GM19043 (cell line): Measurements from ENCODE around the gene HDAC3.

Source experiments
- ATAC-seq: cut with Tn5 transposase; IDR thresholded peaks from one replicate; pipeline ENCODE4 v1.9.1; 2021; ENCODE audit warnings: low read depth; ENCODE audit not compliant: unreplicated experiment

The HDAC3 gene

DNA sequence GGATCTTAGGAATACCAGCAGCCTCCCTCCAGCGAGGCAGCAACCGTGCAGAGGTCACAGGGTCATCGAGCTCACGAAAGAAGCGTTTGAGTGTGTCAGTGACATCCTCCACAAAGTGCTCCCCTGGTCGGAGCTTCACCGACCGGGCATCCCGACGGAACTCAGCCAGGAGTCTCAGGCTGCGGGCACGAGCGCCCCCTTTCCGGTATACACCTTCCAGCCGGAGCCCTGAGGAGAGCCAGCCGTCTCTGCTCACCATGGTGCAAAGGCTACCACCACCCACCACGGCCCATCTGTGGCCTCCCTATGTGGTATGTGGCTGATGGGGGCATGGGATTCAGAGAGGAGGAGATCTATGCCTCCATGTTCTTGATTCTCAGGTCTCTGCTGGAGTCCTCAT lies 25.4 kb upstream of the HDAC3 start:
- ATAC-seq, result no peak

DNA sequence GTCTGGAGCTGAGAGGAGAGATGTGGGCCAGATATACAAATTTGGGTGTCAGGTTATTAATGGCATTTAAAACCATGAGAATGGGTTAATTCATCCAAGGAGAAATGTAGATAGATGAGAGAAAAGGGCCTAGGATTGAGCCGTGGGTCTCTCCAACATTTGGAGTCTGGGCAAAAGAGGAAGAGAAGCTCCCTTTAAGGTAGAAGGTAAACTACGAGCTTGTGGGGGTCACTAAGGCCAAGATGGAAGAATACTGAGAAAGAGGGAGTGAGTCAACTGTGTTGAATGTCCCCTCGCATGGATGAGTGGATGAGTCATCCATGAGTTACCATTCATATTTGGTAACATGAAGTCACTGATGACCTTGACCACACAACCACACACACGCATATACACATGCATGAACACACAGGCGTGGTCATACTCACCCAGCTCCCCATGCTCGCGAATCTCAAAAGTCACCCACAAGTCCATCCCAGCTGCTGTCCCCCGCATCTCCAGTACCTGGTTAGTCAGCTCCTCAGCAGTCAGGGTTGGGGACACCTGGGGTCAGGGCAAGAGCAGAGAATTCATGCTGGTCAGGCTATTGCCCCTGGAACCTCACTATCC lies 21.4 kb upstream of the HDAC3 start:
- ATAC-seq, result no peak

DNA sequence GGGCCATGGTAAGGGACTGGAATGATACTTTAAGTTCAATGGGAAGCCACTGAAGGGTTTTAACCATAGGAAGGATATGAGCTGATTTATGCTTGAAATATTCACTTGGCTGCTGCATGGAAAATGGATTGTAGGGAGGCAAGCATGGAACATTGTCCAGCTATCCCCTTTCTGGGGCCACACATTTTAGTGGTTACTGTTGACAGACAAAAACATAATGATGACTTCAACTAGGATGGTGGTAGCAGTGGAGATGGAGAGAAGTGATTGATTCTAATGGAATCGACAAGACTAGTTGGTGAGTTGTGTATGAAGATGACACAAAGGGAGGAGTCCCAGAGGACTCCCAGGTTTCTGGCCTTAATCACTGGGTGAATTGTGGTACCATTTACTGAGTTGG lies 20.8 kb upstream of the HDAC3 start:
- no peak for ATAC-seq

DNA sequence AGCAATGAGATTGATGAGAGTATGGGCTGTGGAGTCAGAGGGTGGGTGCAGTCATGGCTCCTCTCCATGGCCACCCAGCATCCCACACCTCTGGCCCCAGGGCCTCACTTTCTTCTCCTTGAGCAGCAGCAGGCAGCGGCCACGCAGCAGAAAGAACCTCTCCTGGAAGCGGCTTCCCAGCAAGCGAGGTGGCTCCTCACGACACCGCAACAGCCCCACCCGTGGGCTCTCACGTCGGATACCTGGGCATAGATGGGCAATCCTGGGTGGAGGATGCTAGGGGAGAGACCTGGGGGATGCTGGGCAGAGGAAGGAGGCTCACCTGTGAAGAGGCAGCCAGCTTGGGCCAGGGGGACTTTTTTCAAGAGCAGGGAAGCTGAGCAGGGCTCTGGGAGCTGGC lies 19.7 kb upstream of the HDAC3 start:
- no peak for ATAC-seq

DNA sequence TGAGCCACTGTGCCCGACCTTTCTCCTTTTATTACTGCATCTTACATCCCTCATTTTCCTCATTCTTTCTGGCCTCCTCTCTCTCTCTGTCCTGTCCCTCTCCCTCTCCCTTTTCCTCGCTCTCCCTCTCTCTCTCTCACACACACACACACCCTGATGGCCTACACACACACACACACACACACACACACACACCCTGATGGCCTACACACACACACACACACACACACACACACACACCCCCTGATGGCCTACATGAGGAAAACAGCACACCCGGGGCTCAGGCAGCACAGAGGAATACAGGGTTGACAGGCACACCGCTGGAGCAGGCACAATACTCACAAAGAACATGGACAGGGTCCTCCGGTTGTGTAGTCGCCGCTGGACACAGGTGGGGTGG lies 18.4 kb upstream of the HDAC3 start:
- ATAC-seq, result no peak

DNA sequence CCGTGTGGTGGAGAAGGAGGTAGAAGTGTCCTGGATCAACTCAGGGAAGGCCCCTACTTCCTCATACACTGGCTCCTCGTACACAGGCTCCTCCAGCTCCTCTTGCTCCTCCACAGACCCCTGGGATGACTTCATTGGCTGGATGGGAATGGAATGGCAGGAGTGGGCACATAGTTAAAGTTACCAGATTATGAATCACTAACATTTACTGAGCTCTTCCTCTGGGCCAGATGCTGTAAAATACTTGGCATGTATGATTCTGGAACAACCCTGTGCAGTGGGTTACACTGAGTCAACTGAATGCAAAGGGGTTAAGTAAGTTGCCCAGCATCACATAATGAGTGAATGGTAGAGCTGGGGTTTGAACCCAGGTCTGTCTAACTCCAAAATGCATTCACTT lies 17.6 kb upstream of the HDAC3 start:
- no peak for ATAC-seq

DNA sequence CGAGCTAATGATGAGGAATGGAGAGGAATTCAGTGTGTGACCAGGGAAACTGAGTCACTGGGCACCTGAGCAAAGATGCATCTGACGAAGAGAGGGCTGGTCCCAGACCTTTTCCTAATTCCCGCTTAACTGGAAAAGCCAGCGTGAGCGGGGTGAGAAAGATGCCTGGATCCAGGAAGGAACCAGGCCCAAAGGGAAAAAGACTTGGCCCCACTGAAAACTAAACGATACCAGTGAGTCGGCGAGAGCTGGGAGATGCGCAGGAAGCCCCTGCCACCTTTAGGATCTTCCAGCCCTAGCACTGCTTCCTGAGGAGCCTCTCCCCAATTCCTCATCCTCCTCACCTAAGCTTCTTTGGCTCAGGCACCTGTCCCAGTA lies 15.1 kb upstream of the HDAC3 start:
- no peak for ATAC-seq

DNA sequence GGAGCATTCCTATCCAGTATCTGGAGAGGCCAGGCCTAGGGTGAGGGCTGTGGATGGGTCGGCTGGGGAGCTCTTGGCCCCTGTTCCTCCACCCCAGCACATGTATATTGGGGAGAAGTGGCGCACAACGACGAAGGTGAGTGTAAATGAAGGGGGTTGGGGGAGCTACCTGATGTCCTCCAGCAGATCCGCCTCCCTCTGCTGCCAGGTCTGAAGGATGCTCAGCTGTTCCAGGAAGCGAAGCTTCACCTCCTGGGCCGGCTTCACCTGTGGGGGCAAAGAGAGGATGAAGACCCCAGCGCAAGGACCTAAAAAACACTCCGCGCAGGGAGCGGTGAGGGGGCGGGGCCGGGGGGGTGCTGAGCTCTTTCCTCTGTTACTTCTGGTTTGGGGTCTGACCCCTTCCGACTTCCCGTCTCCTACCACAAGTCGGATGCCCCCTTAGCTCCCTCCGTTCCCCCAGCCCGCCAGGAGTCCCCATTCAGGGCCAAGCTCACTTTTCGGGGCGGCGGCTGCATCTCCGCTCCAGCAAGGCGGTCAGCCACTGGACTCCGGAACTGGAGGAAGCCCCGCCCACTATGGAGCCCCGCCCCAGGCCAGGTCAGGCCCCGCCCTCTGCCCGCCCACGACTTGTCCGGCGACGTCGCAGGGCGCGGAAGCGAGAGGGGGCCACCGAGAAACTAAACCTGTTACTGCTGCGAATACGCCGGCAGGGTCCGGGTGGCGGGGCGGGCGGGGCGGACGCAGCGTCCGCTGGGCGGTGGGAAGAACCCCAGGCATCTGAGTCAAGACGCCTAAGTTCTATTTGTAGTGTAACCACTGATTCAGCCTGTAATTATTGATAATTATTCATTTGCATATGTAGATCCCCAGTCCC lies 14.4 kb upstream of the HDAC3 start, which contains the start of gene FCHSD1:
FCHSD1 (minus strand) TSS at position 568 of the 877 bp plus-strand sequence; CDS start at position 518, 50 bp downstream.
- peak; percentile 97 for ATAC-seq

DNA sequence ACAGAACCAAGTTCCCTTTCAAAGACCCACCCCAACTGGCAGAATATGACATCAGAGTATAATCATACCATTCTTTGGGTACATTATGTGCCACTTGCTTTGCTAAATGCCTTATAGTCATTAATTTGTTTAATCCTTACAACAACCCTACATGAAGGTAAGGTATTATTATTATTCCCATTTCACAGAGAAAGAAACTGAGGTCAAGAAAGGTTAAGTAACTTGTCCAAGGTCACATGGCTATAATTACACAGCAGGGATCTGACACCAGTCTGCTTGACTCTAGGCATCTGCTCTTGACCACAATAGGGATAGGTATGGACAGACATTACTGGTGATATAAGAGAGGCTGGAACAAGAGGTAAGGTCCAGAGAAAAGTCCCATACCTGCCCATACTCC lies 13.3 kb upstream of the HDAC3 start:
- ATAC-seq, result no peak

DNA sequence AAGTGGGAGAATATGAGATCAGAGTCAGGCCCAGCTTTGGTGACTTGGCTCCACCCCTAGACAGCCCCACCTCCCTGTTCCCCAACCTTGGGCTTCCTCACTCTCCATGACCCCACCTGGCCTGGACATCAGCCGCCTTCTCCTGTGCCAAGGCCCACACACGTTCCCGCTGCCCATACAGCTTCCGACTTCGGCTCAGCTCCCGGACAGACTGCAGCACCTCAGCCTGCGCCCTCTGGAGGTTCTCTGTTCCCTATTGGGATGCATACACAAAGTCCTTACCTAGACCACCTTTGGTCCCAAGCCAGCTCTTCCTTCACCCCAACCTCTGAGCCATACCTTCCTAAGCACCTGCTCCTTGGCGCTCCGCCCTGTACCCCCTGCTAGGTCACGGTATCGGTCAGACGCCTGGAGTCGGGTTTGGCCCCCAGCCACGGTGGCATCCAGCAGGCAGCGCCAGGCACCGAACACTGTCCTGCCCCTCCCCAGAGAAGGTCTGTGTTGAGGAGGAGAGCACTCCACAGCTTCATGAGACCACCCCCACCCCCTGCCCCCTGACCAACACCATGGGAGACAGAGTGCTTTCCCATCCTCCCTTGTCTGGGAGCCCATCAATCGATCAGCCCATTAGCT lies 12.5 kb upstream of the HDAC3 start:
- ATAC-seq, result no peak

DNA sequence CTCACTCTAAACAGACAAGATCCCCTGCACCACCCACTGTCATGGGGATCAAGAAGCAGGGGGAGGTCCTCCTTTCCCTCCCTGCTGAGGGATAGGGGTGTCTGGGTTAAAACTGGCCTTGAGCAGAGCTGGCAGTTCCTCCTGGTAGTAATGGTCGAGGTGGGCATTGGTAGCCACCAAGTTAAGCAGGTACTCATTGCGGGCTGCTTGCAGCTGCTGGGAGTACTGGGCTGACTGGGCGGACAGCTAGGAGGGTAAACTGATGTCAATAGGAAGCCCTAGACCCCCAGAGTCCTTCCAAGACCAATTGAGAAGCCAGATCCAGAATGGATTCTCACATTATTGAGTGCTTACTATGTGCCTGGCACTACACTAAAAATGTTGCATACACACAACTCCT lies 11.2 kb upstream of the HDAC3 start:
- no peak for ATAC-seq

DNA sequence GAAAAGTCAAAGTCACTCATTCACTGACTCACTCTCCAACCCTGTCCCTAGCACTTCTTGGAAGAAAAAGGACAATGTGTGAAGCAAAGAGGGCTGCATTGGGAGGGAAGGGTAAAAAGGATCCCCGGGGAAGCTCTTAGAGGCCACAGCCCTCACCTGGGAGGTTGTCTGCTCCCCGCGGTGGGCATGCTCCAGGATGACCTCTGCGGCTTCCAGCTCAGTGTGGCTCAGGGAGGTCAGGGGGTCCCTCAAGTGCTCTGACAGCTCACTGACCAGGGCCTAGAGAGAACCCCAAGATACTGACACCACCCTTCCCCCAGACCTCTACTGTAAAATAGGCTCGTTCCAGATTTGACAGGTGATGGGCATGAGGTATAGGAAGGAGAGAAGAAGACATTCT lies 10.6 kb upstream of the HDAC3 start:
- ATAC-seq, result no peak

DNA sequence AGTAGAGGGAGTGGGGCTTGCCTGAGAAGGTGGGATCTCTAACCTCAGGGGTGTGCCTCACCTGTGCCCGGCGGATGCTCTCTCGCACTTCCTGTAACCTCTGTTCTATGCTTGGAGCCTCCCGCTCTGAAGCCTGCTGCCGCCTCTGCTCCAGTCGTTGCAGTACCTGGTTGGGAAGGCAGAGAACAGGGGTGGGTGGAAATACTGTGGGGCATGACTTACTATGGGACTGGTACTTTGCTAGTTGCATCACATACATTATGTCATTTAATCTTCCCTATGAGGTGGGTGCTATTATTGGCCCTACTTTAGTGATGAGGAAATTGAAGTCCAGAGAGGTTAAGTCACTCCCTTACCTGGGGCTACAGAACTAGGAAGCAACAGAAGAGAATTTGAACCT lies 9.4 kb upstream of the HDAC3 start:
- ATAC-seq, result no peak

DNA sequence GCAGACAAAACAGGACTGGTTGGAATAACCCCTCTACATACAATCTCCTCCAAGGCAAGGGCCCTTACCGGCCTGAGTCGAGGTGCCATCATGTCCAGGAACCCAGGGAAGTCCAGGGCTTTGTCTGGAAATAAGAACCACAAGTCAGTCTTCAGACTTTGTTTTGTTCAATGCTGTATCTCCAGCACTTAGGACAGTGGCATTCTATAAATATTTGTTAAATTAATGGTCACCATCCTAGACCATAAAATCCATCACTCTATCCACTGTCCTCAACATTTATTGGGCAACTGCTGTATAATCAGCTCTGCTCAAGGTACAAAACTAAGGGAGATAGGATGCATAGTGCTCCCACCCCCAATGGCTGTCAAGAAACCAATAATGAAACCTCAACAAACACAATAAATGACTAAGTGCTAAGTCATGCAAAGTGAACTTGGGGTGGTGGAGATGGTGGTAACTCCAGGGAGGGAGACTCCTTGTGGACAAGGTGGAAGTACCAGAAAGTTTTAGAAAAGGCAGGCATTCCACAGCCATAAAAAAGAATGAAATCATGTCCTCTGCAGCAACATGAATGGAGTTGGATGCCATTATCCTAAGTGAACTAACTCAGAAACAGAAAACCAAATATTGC lies 5.1 kb upstream of the HDAC3 start:
- peak; percentile 42 for ATAC-seq

DNA sequence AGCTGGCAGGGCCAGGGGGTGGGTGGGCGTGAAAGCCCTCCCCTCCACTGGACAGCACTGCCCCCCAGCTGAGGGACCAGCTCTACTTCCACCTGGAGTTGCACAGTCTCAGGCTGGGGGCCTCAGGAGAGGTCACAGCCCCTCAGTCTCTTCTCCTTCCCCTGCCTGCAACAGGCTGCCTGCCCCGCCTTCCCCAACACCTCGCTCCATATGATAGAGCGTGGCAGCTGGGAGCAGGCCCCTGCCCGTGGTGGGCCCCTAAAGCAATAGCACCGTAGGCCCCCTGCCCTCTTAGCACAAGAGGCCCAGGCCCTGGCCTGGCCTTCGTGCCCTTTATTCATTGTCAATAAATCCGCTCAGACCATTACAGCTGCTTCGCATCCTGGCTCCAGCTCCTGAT lies 4.0 kb upstream of the HDAC3 start:
- ATAC-seq, result no peak

DNA sequence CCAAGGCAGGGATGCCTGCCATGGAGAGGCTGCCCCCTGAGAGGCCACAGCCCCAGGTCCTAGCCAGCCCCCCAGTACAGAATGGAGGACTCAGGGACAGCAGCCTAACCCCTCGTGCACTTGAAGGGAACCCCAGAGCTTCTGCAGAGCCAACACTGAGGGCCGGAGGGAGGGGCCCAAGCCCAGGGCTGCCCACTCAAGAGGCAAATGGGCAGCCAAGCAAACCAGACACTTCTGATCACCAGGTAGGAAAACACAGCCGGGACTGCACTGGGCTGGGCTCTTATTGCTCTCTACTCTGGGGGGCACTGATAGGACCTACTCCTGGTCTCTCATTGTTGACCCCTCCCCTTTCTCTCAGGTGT lies 3.4 kb upstream of the HDAC3 start:
- ATAC-seq, result no peak

DNA sequence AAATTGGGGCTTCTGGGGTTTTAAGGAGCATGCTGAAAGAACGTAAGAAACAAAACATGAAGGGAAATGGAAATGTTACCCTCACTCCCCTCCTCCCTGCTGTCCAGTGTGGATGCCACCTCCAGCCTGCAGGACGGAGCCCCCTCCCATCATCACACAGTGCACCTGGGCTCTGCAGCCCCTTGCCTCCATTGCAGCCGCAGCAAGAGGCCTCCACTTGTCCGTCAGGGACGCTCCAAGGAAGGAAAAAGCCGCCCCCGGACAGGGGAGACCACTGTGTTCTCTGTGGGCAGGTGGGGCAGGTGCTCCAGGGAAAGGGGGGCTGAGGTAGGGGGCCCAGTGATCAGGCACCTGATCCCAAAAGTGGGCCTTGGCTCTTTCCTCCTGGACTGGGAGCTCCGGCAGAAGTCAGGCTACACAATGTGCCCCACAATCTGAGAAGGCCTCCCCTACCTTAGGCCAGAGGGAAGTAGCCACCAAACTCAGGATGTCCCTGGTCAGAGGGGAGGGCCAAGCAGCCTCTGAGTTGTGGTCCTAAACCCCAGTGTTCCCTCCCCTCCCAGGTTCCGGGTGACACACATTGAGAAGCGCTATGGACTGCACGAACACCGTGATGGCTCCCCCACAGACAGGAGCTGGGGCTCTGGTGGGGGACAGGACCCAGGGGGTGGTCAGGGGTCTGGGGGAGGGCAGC lies 2.9 kb upstream of the HDAC3 start:
- ATAC-seq, result no peak

DNA sequence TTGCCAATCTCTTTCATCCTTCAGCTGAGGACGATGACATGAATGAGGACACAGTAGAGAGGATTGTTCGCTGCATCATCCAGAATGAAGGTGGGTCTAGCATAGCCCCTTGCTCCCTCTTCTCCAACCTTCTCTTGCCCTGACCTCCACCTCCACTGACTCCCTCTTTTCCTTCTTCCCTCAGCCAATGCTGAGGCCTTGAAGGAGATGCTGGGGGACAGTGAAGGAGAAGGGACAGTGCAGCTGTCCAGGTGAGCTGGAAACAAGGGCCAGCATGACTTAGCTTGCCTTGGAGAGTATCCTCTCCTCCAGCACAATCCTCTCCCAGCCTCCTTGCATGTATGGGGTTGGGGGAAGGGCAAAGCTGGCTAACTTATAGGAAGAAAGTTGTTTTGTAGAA lies 2.1 kb upstream of the HDAC3 start:
- ATAC-seq, result no peak

DNA sequence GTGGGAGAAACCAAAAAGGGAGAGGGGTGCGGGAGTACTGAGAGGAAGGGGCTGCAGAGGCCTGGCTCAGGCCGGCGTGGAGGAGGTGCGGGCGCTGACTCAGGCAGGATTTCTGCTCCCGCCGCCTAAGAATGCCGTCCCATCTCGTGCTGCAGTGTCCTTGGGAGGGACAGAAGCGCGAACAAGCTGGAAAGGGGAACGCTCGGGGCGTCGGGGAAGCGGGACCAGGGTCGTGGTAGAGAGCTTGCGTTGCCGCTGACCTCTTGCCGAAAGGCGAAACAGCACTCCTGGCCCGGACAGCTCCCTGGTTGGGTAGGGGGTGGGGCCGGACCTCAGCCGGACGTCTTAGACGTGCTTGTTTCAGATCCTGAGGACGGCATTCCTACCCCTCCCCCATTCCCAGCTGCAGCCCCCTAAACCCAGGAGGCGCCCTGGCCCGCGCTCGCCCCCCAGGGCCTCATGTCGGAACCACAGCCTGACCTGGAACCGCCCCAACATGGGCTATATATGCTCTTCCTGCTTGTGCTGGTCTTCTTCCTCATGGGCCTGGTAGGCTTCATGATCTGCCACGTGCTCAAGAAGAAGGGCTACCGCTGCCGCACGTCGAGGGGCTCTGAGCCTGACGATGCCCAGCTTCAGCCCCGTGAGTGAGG lies 1.2 kb upstream of the HDAC3 start:
- ATAC-seq, result no peak

DNA sequence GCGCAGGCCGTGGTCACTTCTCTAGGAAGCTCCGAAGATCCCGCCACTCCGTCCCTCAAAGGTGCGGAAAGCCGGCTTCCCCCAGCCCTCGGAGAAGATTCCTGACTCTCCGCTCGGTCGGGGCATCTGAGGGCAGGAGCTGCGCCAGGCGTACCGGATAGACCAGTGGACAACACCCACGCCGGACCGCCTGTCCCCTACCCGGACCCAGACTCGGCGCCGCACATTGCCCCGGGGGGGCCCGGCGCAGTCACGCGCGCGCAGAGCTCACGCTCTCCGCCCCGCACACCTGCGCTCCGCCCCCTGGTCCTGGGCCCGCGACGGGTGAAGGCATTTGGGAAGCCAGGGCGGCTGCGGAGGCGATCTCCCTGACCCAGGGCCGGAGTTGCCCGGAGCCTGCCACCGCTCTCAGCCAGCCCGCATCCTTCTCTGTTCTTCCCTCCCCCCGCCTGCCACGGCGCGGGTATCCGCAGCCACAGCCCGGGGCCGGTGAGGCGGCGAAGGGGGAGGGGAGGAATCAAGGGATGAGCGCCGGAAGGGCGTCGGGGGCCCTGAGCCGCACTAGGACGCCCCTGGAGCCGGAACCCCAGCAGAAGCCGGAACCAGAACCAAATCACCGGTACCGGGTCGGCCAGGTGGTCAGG lies 596 bp upstream of the HDAC3 start:
- ATAC-seq, result peak; percentile 3
